Calu3 (cell line): ENCODE measurements around the gene RNLS. TPM values are rescaled to one million over a fixed set of nuclear protein-coding genes. Genes with fewer than 3 reads are reported as not detected.

Experiments
- BruUV-seq: library from RNA; stranded (reverse); fragments of 400-500 nt; replicated peaks from 2 replicates; lab custom pipeline; 2021; lab: Mats Ljungman, UMichigan
- CTCF ChIA-PET: fragments of 300-600 bp; sonication (Branson Sonifier 250); formaldehyde crosslinking; loops from one replicate; lab custom pipeline; 2022; ENCODE audit warnings: antibody characterized with exemption; lab: Charles Lee
- DNase-seq: peaks from one replicate; pipeline ENCODE4 v3.0.0; 2022
- H3K27ac Mint-ChIP-seq: one replicate; pipeline ENCODE4 v1.8.0; 2022; ENCODE audit warnings: mixed read lengths; ENCODE audit not compliant: unreplicated experiment
- H3K27me3 Mint-ChIP-seq: one replicate; pipeline ENCODE4 v1.8.0; 2022; ENCODE audit warnings: mixed read lengths; ENCODE audit not compliant: unreplicated experiment
- H3K36me3 Mint-ChIP-seq: one replicate; pipeline ENCODE4 v1.8.0; 2022; ENCODE audit warnings: mild to moderate bottlenecking, moderate library complexity, mixed read lengths; ENCODE audit not compliant: insufficient read depth, unreplicated experiment
- H3K4me1 Mint-ChIP-seq: one replicate; pipeline ENCODE4 v1.8.0; 2022; ENCODE audit warnings: mild to moderate bottlenecking, low read depth, mixed read lengths; ENCODE audit not compliant: unreplicated experiment
- H3K4me3 Mint-ChIP-seq: one replicate; pipeline ENCODE4 v1.8.0; 2022; ENCODE audit warnings: mild to moderate bottlenecking, low read depth, moderate library complexity, mixed read lengths; ENCODE audit not compliant: unreplicated experiment
- H3K9me3 Mint-ChIP-seq: one replicate; pipeline ENCODE4 v1.8.0; 2022; ENCODE audit warnings: low read depth, mixed read lengths; ENCODE audit not compliant: unreplicated experiment
- CTCF ChIP-seq: fragments of 200-600 bp; IDR thresholded peaks from one replicate; pipeline ENCODE4 v1.8.0; 2022; ENCODE audit warnings: antibody characterized with exemption; ENCODE audit not compliant: unreplicated experiment
- intact Hi-C: fragments of 100-400 bp; cut with micrococcal nuclease; formaldehyde crosslinking; loops from one replicate; pipeline ENCODE4 v1.10.0; 2022; ENCODE audit not compliant: unreplicated experiment
- total RNA-seq: library from RNA; stranded (reverse); gene quantifications from 2 replicates; pipeline ENCODE4 v1.2.3, GENCODE V29; 2022

The RNLS gene
- total RNA-seq, 1 experiment from 2014 or later, result 6.3 TPM

DNA sequence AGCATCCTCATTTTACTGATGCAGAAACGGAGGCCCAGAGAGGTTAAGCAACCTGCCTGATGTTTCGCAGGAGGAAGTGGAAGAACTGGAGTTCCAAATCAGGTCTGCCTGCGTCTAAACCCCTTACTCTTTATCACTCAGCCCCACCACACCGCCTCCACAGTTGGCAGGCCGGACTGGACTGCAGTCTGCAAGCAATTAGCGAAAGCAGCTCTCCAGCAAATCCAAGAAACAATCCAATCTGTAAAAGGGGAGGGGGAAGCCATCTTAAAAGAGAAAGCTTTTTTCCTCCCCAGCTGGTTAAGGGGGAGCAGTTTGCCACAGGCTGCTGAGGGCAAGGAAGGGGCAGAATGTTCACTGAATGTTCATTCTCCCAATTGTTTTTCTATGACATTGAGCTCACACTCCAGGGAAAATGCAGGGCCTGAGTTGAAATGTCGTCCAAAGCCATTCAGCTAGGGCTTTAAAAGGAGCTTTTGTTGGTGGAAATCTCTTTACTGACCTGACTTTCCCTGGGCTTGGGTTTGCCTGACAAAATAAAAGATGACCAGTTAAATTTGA lies 350.1 kb downstream of the RNLS start:
- Mint-ChIP-seq H3K9me3 (peaks cover 5% of the 10 kb centered on the region), H3K4me1 (peaks cover 16% of the 10 kb centered on the region), H3K27ac (no peak overlapping the region), H3K27me3 (no peaks in the 10 kb centered on the region), H3K36me3 (no peaks in the 10 kb centered on the region), H3K4me3 (no peak overlapping the region)
- CTCF ChIA-PET, result no interaction called here
- no peak for TF ChIP-seq CTCF
- intact Hi-C loops, result no loop called here
- BruUV-seq, result no TSS peak
- no peak for DNase-seq

DNA sequence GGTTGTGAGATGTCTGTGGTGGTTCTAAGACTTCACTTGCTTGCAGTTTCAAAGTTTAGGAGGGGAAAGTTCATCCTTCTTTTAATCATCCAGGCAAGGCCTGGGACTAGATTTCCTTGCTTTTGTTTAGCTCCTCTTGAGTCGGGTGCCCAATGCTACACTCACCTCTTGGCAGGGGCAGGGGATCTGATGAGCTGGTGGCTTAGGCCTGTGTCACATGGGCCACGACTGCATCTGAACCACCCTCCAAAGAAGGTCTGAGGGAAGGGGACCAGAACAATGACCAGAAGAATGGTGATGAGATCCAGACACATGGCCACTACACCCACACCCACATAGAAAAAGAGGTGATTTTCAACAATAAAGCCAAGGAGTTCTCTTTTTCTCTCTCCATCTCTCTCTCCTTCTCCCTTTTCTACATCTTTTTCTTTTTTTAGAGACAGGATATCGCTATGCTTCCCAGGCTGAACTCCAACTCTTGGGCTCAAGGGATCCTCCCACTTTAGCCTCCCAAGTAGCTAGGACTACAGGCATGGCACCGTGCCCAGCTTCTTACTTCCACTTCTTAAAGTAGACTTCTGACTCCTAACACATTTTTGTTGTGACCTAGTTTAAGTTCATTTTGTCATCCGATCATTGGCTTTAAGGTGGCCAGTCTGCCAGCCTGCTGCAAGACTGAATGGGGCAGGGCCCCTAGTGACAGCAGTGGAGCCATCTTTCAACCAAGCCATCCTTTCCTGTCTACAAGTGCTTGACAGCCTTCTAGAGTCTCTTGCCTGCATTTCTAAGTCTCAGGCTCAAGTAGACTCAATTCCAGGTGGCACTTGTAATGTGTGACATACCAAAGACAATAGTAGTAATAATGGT lies 350.9 kb downstream of the RNLS start:
- H3K9me3 Mint-ChIP-seq, result peaks cover 5% of the 10 kb centered on the region
- no peak for DNase-seq
- TF ChIP-seq CTCF, result no peak
- intact Hi-C loops, result no loop called here
- BruUV-seq, result no TSS peak
- H3K36me3 Mint-ChIP-seq, result no peaks in the 10 kb centered on the region
- no peak overlapping the region for H3K4me3 Mint-ChIP-seq
- H3K27me3 Mint-ChIP-seq, result no peaks in the 10 kb centered on the region
- H3K27ac Mint-ChIP-seq, result no peak overlapping the region
- H3K4me1 Mint-ChIP-seq, result peaks cover 16% of the 10 kb centered on the region
- CTCF ChIA-PET, result no interaction called here

DNA sequence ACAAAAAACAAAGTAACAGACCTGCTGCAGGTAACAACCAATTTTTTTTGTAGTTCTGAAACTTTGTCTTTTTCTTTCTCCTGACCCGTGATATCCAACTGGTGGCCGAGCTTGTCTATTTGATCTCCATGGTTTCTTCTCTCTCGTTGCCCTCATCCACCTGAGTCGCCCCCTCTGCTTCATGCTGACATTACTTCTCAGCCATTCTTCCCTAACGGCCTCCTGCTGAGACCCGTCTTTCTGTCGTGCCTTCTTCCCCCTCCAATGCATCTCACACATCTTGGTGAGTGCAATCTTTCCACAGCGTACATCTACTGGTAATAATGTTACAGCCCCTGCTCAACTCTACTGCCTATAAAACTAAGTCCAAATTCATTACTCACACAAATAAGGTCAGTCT lies 352.9 kb downstream of the RNLS start:
- CTCF ChIA-PET, result no interaction called here

GRCh38 chr10:88228130-88228529 lies 355.0 kb downstream of the RNLS start:
- Mint-ChIP-seq H3K4me3 (no peak overlapping the region), H3K9me3 (peaks cover 5% of the 10 kb centered on the region), H3K27me3 (no peaks in the 10 kb centered on the region), H3K36me3 (no peaks in the 10 kb centered on the region), H3K27ac (no peak overlapping the region), H3K4me1 (peaks cover 8% of the 10 kb centered on the region)
- no TSS peak for BruUV-seq
- DNase-seq, result no peak
- intact Hi-C loops, result no loop called here
- CTCF ChIA-PET, result no interaction called here
- TF ChIP-seq CTCF, result no peak

More for the DNA sequence above, 352.9 kb downstream of the RNLS start:
- Mint-ChIP-seq H3K4me1 (peaks cover 16% of the 10 kb centered on the region), H3K36me3 (no peaks in the 10 kb centered on the region), H3K4me3 (no peak overlapping the region), H3K27me3 (no peaks in the 10 kb centered on the region), H3K27ac (no peak overlapping the region), H3K9me3 (peaks cover 5% of the 10 kb centered on the region)
- DNase-seq, result no peak
- no peak for TF ChIP-seq CTCF
- intact Hi-C loops, result no loop called here
- BruUV-seq, result no TSS peak
